Measurements from ENCODE around the gene BICD1.
"Not testable (repeated sequence)": the region's sequence is repeated elsewhere in the genome, so short reads cannot be mapped to it uniquely, and the experiment has no call there.

The BICD1 gene

DNA sequence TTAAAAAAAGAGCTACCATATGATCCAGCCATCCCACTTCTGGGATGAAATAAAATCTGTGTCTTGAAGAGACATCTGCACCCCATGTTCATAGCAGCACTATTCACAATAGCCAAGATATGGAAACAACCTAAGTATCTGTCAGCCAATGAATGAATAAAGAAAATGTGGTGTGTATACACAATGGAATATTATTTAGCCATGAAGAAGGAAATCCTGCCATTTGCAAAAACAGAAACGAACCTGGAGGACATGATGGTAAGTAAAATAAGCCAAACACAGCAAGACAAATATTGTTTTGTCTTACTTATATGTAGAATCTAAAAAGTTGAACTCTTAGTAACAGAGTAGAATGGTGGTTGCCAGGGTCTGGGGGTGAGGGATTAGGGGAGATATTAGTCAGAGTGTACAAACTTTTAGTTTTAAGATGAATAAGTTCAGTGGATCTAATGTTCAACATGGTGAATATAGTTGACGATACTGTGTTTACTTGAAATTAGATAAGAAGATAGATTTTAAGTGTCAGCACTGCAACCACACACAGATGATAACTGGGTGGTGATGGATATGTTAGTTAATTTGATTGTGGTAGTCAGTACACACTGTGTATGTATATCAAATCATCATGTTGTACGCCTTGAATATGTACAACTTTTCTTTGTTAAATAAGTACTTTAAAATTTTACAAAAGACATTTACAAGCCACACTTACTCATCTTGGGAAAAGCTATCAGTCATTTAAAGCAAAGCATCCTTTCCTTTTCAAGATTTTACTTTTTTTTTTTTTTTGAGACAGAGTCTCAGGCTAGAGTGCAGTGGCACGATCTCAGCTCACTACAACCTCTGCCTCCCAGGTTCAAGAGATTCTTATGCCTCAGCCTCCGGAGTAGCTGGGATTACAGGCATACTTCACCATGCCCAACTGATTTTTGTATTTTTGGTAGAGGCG, 89.9 kb downstream of the BICD1 start:
- DNase-seq, result no peak

DNA sequence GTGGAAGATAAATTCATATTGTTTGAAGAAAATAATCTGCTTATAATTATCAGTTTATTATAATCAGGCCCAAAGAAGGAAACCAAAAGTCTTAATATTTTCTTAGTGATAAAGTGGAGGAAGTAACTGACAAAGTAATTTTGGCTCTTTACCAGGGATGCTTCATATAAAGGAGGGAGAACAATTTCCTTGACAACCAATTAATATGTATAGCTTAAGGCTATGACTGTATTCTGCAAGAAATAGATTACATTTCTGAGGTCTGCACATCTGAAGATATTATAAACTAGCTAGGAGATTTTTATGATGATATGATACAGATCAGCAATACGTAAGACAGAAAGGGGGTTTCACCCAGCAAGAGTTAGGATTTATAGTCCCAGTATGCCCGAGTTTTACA, 90.8 kb downstream of the BICD1 start:
- DNase-seq, result no peak

DNA sequence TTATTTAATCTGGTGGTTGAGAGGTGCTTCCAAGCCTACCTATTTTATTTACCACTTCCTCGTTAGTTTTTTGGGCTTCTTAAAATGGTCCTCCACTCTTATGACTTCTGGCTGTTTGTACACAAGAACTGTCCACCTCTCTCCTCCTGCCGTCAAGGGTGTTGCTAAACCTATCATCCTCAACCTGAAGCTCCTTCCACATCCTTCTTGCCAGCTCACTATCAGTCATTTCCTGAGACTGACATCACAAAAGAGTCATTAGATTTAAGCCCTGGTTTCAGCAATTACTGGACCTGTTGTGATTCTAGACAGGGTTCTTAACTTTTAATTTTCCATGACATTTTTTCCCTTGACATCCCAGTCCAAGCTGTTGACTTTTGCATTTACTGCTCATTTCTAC, 91.9 kb downstream of the BICD1 start:
- DNase-seq, result no peak

DNA sequence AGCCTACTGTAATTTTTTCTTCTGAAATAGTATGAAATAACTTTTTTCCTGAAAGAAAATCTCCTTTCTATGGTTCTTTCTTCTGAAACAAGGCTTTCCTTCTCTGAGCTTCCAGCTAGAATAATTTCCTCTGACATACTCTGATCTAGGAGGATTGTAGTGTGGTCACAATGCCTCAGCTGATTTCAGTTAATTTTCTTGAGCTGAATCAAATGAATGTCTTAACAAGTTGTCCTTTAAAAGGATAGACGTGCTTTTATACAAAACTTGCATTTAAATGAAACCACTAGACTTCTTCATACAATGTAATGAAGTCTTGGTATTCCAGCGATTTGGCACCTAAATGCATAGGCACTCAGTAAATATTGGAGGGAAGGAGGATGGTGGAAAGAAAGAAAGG, 94.4 kb downstream of the BICD1 start:
- no peak for DNase-seq

DNA sequence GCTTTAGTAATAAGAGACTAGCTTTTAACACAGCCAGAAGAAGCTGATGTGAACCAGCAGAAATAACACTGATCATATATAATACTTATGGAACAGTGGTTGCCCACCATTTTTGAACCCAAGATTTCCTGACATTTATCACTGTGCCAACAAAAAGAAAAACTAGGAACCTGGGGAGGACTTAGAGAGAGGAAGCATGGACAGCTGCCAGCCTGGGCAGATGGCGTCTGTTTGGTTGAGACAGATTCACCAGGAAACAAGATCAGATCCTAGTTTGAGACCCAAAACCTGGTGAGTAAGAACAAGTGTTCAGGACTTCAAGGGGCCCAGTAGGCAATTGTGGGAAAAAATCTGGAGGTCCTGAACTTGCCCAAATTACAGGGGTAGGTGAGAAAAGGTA, 95.3 kb downstream of the BICD1 start:
- no peak for DNase-seq

DNA sequence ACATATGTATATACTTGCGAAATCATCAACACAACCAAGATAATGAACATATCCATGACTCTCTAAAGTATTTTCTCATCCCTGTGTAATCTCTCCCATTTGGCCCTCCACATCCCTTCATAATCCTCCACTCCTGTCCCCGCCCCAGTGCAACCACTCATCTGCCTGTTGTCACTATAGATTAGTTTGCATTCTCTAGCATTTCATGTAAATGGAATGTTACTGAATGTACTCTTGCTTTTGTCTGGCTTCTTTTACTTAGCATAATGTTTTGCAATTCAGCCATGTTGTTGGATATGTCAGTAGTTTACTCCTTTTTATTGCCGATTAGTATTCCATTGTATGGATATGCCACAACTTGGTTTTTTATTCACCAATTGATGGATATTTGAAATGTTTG, 99.1 kb downstream of the BICD1 start:
- no peak for DNase-seq

DNA sequence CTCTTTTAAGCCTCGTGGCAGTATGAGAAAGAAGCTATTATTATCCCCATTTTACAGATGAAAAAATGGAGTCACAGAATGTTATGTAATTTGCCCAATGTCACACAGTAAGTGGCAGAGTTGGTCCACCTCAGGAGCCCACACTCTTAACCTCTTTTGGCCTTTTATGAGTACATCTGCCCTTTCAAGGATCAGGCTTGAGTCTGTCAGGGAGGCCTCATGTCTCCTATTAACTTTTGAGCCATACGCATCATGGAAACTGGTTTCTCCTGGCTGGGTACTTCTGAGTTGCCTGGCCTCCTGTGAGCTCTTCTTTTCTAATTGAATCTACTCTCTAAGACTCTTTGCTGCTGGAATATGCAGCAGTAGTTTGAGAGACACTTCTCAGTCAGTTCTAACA, 101.7 kb downstream of the BICD1 start:
- DNase-seq, result no peak

DNA sequence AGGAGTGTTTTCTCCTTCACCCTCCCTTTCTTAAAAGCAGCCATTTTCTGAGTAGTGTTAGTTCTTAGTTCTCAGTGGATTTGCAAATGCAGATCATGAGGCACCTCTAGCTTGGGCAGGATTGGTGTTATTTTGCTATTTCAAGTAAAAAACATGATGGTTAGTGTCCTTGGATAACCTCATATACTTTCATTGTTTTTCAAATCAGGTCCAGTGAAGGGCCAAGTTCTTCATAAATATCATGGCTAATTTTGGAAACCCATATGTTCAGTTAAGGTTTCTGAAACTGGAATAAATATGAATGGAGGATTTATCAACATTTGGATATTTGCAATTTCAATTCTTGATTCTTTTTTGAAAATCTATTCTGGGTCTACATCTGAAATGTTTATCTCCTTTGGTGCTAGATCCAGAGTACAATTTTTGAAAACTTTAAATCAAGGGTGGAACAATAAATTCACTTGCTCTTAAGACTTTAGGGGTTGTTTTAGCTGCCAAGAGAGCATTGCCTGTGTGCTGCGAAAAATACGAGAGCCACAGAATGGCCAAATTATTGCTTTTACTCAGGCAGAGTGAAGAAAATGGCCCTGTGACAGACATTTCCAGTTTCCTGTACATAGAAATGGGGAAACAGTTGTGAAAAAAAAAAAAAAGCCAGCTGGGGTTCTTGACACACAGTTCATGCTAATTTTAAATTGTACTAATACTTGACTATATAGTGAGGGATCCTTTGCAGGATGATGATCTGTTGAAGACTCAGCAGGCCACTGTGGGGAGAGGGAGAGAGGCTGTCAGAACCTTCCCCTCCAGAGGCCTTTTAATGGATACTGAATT, 104.6 kb downstream of the BICD1 start:
- DNase-seq, result no peak

DNA sequence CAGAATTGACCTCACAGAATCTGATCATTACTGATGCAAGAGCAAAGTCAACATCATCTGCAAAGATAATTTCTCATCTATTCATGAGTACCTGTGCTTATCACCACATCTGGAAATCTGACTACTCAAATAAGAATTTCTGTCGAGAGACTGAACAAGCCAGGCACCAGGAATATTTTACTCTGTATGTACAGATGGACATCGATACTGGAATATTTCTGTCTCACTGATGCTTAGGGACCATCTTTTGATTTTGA, 105.2 kb downstream of the BICD1 start:
- DNase-seq, result no peak

DNA sequence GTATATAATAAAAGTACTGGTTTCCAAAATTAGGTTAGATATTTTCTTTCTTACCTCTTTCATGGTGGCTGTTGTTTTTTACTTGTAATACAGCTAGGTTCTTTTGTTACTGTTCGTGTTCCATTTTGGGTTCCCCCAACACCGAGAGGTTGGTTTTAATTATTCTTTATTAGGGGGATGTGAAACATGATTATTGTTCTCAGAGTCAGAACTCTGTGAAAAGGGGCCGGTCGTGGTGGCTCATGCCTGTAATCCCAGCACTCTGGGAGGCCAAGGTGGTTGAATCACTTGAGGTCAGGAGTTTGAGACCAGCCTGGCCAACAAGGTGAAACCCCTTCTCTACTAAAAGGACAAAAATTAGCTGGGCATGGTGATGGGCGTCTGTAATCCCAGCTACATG, 108.1 kb downstream of the BICD1 start:
- no peak for DNase-seq

DNA sequence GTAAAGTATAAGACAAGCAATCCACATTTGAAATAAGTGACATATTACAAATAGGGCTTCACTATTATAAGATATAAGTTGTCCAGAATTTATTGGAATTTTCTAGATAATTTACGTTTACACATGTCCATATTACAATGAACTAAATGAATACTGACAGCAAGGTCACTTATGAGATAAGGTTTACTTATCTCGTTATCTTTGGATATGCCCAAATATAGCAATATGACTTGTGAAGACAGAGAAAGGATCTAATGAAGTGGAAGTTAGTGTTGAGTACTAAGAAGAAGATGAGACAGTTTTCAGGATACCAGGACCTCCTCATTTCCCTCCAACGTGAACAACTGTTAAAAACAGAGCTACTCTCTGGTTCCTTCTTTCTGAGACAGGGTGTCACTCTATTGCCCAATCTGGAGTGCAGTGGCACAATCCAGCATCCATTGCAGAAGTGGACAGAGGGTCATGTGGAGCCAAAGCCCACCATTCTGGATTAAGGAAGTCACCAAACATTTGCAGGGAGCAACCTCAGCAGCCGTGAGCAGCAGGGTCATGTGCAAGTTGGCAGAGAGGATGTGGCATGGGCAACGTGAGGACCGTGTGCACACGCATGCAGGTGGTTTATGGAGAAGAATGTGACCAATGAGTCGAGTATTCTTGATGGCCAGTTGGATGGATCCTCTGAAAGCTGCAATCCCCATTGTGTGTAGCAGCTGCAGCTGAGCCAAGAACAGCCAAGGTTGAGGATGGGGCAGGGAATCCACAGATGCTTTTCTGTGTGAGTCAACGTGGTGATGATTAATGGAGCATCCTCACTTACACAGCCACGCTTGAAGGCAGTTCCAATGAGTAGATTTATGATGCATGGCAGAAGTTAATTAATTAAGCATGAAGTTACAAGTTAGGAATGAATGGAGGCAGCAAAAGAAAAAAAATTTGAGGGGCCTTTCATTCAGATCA, 111.0 kb downstream of the BICD1 start:
- DNase-seq, result no peak

DNA sequence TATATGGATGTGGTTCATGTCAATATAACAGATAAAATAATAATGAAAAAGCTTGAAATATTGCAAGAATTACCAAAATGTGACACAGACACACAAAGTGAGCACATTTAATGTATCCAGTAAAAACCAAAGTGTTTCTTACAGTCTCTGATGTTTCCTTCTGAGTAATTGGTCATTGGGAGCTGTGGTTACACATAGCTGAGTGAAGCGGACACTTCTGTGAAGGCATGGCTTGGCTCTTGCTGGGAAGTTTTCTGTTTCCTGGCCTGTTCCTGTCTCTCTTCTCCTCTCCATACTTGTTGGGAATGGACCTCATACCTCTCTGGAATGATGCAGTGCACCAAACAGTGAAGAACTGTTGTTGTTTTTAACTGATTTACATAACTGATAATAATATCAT, 117.3 kb downstream of the BICD1 start:
- DNase-seq, result no peak

DNA sequence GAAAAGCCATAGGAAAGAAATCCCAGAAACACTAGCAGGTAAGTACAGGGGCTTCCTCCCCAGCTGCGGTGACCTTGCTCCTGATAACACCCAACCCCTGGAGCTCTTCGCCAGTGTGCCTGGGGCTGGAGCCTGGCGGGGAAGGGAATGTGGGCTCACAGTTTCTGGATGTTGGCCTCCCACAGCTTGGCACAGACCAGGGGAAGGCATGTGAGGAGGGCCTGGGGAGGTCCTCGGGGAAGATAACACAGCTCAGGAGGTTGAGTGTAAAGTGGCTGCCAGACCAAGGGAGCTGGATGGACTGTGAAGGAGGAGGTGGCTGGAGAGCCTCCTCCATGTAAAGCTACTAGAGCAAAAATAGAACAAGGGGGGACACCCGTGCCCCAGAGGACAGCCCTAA, 120.1 kb downstream of the BICD1 start:
- no peak for DNase-seq

DNA sequence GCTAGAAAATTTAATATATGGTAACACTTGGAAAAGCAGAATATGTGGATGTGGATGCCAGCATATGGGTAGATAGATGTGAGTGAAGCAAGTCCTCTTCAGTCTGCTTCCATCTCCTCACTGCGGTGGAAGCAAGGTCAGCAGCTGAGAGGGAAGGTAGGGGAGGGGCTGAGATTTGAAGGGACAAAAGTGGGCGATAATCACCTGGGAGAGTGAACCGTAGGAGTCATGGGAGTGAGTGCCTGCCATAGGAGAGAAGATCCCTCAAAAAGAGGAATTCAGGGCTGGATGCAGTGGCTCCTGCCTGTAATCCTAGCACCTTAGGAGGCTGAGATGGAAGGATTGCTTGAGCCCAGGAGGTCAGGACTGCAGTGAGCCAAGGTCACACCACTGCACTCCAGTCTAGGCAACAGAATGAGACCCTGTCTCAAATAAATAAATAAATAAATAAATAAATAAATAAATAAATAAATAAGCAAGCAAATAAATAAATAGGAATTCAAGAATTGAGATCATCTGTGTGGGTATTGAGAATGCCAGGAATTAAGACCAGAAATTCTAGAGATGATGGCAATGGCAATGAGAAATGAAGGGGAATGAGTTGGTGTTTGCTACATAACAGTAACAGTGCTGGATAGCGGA, 123.4 kb downstream of the BICD1 start:
- DNase-seq, result no peak

DNA sequence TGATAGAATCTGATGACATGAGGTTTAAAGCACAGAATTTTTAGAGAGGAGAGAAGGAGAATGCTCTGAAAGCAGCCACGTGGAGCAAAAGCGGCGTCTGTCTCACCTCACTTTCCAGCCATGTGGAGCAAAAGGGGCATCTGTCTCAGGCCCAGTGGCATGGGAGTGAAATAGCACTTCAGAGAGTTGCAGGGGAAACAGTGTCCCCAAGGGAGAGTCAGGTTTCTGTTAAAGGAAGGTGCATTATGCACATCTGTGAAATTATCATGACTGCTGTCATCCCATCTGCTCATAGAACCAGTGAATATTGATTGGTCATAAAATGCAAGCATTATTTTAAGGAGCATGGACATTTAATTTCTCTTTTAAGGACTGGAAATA, 124.0 kb downstream of the BICD1 start:
- DNase-seq, result no peak

DNA sequence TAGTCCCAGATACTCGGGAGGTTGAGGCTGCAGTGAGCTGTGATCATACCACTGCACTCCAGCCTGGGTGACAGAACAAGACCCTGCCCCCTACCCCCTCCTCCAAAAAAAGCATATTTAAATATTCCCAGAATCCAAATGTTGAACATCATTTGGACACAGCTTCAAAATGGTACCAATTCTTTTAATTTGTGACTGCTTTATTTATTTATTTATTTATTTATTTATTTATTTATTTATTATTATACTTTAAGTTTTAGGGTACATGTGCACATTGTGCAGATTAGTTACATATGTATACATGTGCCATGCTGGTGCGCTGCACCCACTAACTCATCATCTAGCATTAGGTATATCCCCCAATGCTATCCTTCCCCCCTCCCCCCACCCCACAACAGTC, 124.7 kb downstream of the BICD1 start:
- not testable (repeated sequence) for DNase-seq

DNA sequence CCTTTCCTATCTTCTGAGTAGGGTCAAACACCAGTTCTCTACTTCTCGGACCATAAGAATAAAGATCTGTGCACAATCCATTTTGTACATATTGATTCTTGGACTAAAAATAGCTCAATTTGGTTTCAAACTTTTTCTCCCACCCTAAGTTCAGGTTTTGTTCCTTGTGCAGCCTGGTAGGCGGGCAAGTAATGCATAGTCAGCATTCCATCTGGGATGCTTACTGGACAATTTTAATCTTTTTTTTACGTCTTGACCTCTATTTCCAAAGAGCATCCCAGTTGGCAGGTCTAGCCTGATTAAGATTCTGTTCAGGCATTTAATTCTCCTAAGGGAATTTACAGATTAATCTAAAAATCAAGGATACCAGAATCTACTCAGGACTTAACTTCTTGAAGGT, 126.9 kb downstream of the BICD1 start:
- no peak for DNase-seq

DNA sequence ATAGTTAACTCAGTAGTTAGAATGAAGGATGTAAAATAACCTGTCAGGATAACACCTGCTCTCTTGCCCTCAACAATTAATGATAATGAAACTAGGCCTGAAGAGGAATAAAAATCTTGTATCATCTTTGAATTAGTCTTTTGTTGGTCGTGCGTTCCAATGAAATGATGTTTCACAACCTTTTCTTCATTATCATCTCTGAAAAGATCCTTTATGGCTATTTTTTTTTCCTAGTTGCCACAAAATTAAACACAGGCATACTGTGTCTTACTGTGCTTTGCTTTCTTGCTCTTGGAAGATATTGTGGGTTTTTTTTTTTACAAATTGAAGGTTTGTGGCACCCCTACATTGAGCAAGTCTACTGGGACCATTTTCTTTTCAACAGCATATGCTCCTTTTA, 128.6 kb downstream of the BICD1 start:
- no peak for DNase-seq

DNA sequence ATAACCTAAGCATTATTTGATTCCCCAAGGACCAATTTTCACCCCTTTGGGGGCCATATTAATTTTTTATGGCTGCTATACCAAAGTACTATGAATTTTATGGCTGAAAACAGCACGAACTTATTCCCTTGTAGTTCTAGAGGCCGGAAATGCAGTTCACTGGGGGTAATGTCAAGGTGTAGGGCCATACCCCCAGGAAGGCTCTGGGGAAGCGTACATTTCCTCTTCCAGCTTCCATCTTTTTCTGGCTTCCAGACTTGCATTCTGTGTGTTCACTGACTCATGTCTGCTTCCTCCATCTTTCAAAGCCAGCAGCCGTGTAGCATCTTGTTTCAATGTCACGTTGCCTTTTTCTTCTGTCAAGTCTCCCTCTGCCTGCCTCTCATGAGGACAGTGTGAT, 133.5 kb downstream of the BICD1 start:
- DNase-seq, result no peak

DNA sequence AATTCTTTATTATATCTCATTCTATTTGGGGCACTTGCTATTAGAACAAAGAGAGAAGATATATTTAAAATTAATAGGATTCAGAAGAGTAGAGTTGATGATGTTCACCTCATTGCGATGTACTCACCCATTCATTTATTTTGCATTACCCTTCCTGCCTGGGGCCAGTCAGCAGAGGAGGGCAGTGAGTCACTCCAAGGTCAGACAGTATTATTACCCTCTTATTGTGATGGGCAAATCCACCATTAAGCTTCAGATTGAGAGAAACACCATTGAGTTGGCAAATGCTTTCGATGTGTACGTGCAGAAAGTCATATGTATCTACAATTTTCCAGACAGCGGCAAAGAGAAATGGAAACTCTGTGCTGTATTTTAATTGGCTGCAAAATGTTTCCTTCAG, 134.2 kb downstream of the BICD1 start:
- DNase-seq, result no peak

DNA sequence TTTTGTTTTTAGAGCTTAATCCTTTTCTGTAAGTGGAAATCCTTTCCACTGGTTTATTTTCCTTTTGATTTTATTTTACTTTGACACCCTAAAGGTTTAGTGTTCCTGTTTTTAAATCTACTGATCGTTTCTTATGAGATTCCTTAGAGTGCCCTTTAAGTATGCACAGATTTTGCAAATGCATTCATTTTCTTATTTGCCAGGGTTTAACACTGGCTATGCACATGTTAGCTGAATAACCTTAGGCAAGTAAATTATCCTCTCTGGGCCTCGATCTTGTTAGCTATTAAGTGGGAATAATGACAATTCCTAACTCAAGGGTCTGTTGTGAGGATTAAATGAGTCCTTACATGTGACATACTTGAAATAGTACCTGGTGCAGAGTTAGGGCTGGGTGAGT, 136.0 kb downstream of the BICD1 start:
- no peak for DNase-seq

DNA sequence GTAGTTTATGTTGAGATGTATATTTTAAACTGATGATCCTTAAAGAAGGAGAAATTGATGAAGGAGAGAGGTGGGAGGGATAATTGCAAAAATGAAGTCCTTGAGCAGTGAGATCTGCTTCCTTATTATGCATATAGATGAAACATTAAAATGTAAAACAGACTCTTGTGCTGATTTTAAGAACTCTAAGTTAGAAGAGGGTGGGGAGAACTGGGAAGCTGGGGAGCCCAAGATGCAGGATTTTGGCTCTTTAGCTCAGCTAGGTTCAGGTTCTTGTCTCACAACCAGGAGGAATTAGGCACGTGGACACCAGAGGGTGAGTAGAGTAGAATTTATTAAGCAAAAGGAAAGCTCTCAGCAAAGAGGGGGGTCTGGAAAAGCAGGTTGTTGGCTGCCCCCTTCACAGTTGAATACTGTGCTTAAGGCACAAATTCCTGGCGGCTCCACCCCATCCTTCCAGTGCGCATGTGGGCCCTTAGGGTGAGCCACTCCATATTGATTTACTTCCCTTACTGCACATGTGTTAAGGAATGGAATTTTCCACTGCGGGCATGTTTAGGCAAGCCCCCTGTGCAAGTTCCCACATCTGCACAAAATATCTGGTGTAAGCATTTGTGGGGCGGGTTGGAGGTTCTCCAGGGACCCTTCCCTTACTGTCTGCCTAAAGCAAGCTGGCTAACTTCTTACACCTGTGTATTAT, 141.9 kb downstream of the BICD1 start:
- DNase-seq, result no peak
